OCI-LY7 (cell line): Measurements from ENCODE around the gene ERBIN. TPM values are rescaled to one million over a fixed set of nuclear protein-coding genes. Genes with fewer than 3 reads are reported as not detected.
"Not testable (repeated sequence)": the region's sequence is repeated elsewhere in the genome, so short reads cannot be mapped to it uniquely, and the experiment has no call there.

ENCODE experiments used
- BruUV-seq: library from RNA; stranded (reverse); fragments of 400-500 nt; replicated peaks from 2 replicates; lab custom pipeline; 2021; lab: Mats Ljungman, UMichigan
- CTCF ChIA-PET: fragments of 300-600 bp; sonication (Branson Sonifier 250); formaldehyde crosslinking; loops from one replicate; lab custom pipeline; 2022; ENCODE audit warnings: antibody characterized with exemption; ENCODE audit not compliant: unreplicated experiment; lab: Charles Lee
- POLR2A ChIA-PET: fragments of 300-600 bp; sonication (Branson Sonifier 250); formaldehyde crosslinking; loops from one replicate; lab custom pipeline; 2022; ENCODE audit warnings: antibody characterized with exemption; lab: Charles Lee
- DNase-seq: peaks from one replicate; pipeline ENCODE4 v3.0.0-alpha.2; 2015; ENCODE audit warnings: low spot score
- H2AFZ ChIP-seq: fragments of 200-600 bp; sonication (generic), shearing (Covaris generic); 2 replicates; pipeline ENCODE4 v1.6.1; 2014; ENCODE audit warnings: mild to moderate bottlenecking, antibody characterized with exemption, low read length, moderate library complexity
- H3K27ac ChIP-seq: fragments of 200-600 bp; sonication (generic); 2 replicates; pipeline ENCODE4 v1.5.1; 2014; ENCODE audit warnings: mixed run types, low read depth, mild to moderate bottlenecking, moderate library complexity, low read length, inconsistent platforms; ENCODE audit not compliant: poor library complexity, severe bottlenecking
- H3K36me3 ChIP-seq: fragments of 200-600 bp; sonication (generic); 2 replicates; pipeline ENCODE4 v1.6.1; 2014; ENCODE audit warnings: mild to moderate bottlenecking, antibody characterized with exemption, low read length, moderate library complexity, mixed read lengths; ENCODE audit not compliant: insufficient read depth
- H3K4me1 ChIP-seq: fragments of 200-600 bp; sonication (generic); 2 replicates; pipeline ENCODE4 v1.5.1; 2014; ENCODE audit warnings: mild to moderate bottlenecking, low read length; ENCODE audit not compliant: insufficient read depth, poor library complexity, severe bottlenecking
- H3K4me2 ChIP-seq: fragments of 200-600 bp; sonication (generic); 2 replicates; pipeline ENCODE4 v1.6.1; 2014; ENCODE audit warnings: mild to moderate bottlenecking, low read length
- H3K4me3 ChIP-seq: fragments of 200-600 bp; sonication (generic); 2 replicates; pipeline ENCODE4 v1.5.1; 2014; ENCODE audit warnings: mild to moderate bottlenecking, low read depth, low read length; ENCODE audit not compliant: poor library complexity, severe bottlenecking
- H3K79me2 ChIP-seq: fragments of 200-600 bp; sonication (generic); 2 replicates; pipeline ENCODE4 v1.6.1; 2016; ENCODE audit warnings: low read depth, mild to moderate bottlenecking, low read length, moderate library complexity, mixed read lengths; ENCODE audit not compliant: insufficient read depth
- H3K9me2 ChIP-seq: fragments of 200-600 bp; sonication (generic); 2 replicates; pipeline ENCODE4 v1.6.1; 2016; ENCODE audit warnings: mild to moderate bottlenecking, low read length, mixed read lengths; ENCODE audit not compliant: insufficient read depth
- H3K9me3 ChIP-seq: fragments of 200-600 bp; sonication (generic); 2 replicates; pipeline ENCODE4 v1.6.1; 2014; ENCODE audit warnings: mild to moderate bottlenecking, mixed run types, low read length, mixed read lengths
- H4K20me1 ChIP-seq: fragments of 200-600 bp; sonication (generic); 2 replicates; pipeline ENCODE4 v1.6.1; 2014; ENCODE audit warnings: mild to moderate bottlenecking, antibody characterized with exemption, low read length, moderate library complexity, mixed read lengths; ENCODE audit not compliant: insufficient read depth
- EZH2phosphoT487 ChIP-seq: fragments of 200-600 bp; sonication (generic); IDR thresholded peaks from 2 replicates; pipeline ENCODE4 v1.6.1; 2018; ENCODE audit warnings: low read depth, borderline replicate concordance, mild to moderate bottlenecking, mixed run types, antibody characterized with exemption, low read length, moderate library complexity, mixed read lengths
- intact Hi-C: fragments of 100-400 bp; cut with micrococcal nuclease; formaldehyde crosslinking; loops from one replicate; pipeline ENCODE4 v1.10.0; 2022; ENCODE audit not compliant: unreplicated experiment
- total RNA-seq, 2 experiments: library from RNA; depleted of rRNA in 1 of 2; stranded (reverse); fragments of >200 nt in 1 of 2; shearing (Covaris generic) in 1 of 2; gene quantifications; 2 replicates each; pipeline ENCODE4 v1.2.3, GENCODE V29; 2014 to 2022
- TF ChIP-seq, protein P1 (sequence below): fragments of 200-600 bp; sonication (generic); conservative IDR thresholded peaks from 2 replicates; pipeline ENCODE4 v1.5.1; 2014; ENCODE audit warnings: mild to moderate bottlenecking, antibody characterized with exemption, low read length, moderate library complexity, mixed read lengths

The ERBIN gene
- total RNA-seq, 2 experiments from 2014 or later: 84.5 to 132 TPM

DNA sequence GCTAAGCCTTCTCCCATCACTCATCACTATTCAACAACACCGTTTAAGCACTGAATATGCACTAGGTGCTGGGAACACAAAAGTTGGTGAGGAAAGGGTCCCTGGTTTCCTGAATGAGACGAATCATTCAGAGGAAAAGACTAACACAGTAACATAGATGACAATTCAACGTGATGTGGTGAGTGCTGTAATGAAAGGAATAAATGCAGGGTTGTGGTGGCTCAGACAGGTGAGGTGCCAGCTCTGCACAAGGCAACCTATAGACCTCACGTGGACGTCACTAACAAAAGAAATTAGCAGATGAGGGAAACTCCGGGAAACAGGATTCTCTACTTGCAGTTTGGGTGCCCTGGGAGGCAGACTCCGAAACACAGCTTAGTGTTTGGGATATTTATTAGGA lies 40.0 kb upstream of the ERBIN start:
- DNase-seq: no peak
- Histone ChIP-seq H3K36me3 (no peaks in the 10 kb centered on the region), H3K9me3 (no peaks in the 10 kb centered on the region), H3K4me3 (no peak overlapping the region), H2AFZ (no peak overlapping the region), H4K20me1 (no peaks in the 10 kb centered on the region), H3K9me2 (no peaks in the 10 kb centered on the region), H3K4me2 (no peak overlapping the region), H3K4me1 (no peaks in the 10 kb centered on the region), H3K79me2 (no peaks in the 10 kb centered on the region), H3K27ac (no peak overlapping the region)
- intact Hi-C loops: no loop called here
- no peak for TF ChIP-seq EZH2phosphoT487
- TF ChIP-seq, protein P1, sequence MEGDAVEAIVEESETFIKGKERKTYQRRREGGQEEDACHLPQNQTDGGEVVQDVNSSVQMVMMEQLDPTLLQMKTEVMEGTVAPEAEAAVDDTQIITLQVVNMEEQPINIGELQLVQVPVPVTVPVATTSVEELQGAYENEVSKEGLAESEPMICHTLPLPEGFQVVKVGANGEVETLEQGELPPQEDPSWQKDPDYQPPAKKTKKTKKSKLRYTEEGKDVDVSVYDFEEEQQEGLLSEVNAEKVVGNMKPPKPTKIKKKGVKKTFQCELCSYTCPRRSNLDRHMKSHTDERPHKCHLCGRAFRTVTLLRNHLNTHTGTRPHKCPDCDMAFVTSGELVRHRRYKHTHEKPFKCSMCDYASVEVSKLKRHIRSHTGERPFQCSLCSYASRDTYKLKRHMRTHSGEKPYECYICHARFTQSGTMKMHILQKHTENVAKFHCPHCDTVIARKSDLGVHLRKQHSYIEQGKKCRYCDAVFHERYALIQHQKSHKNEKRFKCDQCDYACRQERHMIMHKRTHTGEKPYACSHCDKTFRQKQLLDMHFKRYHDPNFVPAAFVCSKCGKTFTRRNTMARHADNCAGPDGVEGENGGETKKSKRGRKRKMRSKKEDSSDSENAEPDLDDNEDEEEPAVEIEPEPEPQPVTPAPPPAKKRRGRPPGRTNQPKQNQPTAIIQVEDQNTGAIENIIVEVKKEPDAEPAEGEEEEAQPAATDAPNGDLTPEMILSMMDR: no peak
- no TSS peak for BruUV-seq
- POLR2A ChIA-PET: interaction anchor here (0.6 kb wide), 1 partner anchor 103 kb away, joined by 3 read pairs; no protein-coding TSS in a partner anchor
- CTCF ChIA-PET: no interaction called here

DNA sequence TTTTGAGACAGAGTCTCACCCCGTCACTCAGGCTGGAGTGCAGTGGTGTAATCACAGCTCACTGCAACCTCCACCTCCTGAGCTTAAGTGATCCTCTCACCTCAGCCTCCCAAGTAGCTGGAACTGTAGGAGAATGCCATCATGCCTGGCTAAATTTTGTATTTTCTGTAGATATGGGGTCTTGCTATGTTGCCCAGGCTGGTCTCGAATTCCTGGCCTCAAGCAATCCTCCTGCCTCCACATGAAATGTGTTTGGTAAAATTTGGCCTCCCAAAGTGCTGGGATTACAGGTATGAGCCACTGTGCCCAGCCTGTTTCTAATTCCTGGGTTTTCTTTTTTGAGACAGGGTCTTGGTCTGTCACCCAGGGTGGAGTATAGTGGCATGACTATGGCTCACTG lies 34.4 kb upstream of the ERBIN start:
- H3K4me1 ChIP-seq, BruUV-seq, H3K4me3 ChIP-seq, H4K20me1 ChIP-seq, DNase-seq, H3K27ac ChIP-seq, intact Hi-C loops, POLR2A ChIA-PET, H3K79me2 ChIP-seq, CTCF ChIA-PET, H2AFZ ChIP-seq, H3K9me3 ChIP-seq, H3K36me3 ChIP-seq, H3K9me2 ChIP-seq, H3K4me2 ChIP-seq: not testable (repeated sequence)

DNA sequence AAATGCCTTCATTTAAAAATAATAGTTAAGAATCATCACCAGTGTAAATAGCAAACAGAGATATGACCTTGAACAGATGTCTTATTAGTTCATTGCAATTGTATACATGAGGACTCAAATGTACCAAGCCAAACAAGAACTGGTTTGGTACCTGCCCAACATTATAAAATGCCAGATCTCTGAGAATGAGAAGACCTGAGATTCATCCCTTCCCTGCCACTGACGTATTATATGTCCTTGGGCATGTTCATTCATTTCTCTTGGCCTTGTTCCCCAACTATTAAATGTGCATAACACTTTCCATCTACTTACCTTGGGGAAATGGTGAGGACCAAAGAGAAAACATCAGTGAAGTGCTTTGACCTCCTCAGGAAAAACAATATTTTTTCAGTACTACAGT lies 33.6 kb upstream of the ERBIN start:
- POLR2A ChIA-PET: no interaction called here
- Histone ChIP-seq H4K20me1 (no peaks in the 10 kb centered on the region), H3K9me3 (no peaks in the 10 kb centered on the region), H3K4me3 (no peak overlapping the region), H3K4me1 (no peaks in the 10 kb centered on the region), H2AFZ (no peak overlapping the region), H3K9me2 (no peaks in the 10 kb centered on the region), H3K4me2 (no peak overlapping the region), H3K79me2 (no peaks in the 10 kb centered on the region), H3K27ac (no peak overlapping the region), H3K36me3 (no peaks in the 10 kb centered on the region)
- intact Hi-C loops: no loop called here
- no TSS peak for BruUV-seq
- no peak for DNase-seq
- TF ChIP-seq, protein P1: no peak
- no peak for TF ChIP-seq EZH2phosphoT487
- CTCF ChIA-PET: no interaction called here
